Measurements from ENCODE around the gene TMPRSS6.

DNA sequence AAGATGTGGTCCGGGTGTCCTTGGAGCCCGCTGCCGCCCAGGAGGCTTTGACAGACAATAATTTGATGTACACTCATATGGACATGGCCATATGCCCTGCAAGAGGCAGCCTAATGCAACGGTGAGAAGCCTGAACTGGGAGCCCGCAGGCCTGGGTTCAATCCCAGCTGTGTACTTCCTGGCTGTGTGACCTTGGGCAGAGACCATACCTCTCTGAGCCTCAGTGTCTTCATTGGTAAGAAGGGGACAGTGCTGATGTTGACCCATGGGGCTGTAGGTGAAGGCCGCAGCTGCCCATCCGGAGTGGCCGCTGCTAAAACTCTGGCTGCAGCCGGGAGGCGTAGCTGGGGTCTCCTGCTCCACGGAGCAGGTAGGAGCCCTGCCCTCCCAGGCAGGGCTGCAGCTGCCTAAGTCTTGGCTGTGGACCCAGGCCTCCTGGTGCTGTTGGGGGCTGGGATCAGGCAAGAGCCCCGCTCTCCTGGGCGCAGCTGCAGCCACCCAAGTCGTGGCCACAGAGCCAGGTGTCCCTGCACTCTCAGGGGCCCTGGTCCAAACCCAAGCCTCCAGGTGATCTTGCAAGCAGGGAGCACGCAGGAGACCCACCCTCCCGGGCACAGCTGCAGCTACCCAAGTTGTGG is 31.3 kb upstream of the TMPRSS6 start:
- TF ChIP-seq CTCF (IDR thresholded peaks at IDR 0.05): no peak
- TF ChIP-seq POLR2A (IDR thresholded peaks at IDR 0.05): no peak

Data from esophagus squamous epithelium (tissue), 4 donors.